A549 (cell line): Measurements from ENCODE around the gene BNC2. TPM values are rescaled to one million over a fixed set of nuclear protein-coding genes. Genes with fewer than 3 reads are reported as not detected.

Experiments
- ATAC-seq, 2 experiments: fragments of 200-7000 bp in 1 of 2; fragments of >200 bp in 1 of 2; cut with Nextera tagmentation in 1 of 2; cut with Tn5 transposase in 1 of 2; 3 replicates each; pipeline versions ENCODE4 v1.8.0 to v1.9.1; 2018 to 2020; ENCODE audit warnings: mild to moderate bottlenecking in 1 of 2, moderate library complexity in 1 of 2
- CTCF ChIA-PET: fragments of 300-600 bp; sonication (Branson Sonifier 250); formaldehyde crosslinking; extraction: SDS; loops from one replicate; lab custom pipeline; 2021; ENCODE audit warnings: antibody characterized with exemption, inconsistent platforms; lab: Yijun Ruan, JAX
- POLR2A ChIA-PET: fragments of 350-600 bp; formaldehyde crosslinking; extraction: SDS; loops from one replicate; lab custom pipeline; 2021; ENCODE audit warnings: antibody characterized with exemption, inconsistent platforms; lab: Yijun Ruan, JAX
- DNase-seq, 2 experiments: peaks; one replicate each; pipeline versions ENCODE4 v3.0.0 to v3.0.0-alpha.2; 2011 to 2016; ENCODE audit warnings: low read depth in 1 of 2, low spot score in 1 of 2
- FAIRE-seq: peaks from 2 replicates; lab custom pipeline; 2011; peaks lifted over from hg19 to GRCh38; lab: Jason Lieb, UNC
- H3K27ac ChIP-seq, 2 experiments: fragments of >200 bp; sonication (Bioruptor Twin); formaldehyde crosslinking; 3 replicates each; pipeline ENCODE4 v1.5.1; 2016 to 2017
- H3K4me1 ChIP-seq: fragments of >200 bp; sonication (Bioruptor Twin); formaldehyde crosslinking; 3 replicates; pipeline ENCODE4 v1.6.1; 2016
- H3K4me2 ChIP-seq: fragments of >200 bp; sonication (Bioruptor Twin); formaldehyde crosslinking; 3 replicates; pipeline ENCODE4 v1.6.1; 2016
- H3K4me3 ChIP-seq: fragments of >200 bp; sonication (Bioruptor Twin); formaldehyde crosslinking; 3 replicates; pipeline ENCODE4 v1.5.1; 2016
- H3K9me3 ChIP-seq: fragments of >200 bp; sonication (Bioruptor Twin); formaldehyde crosslinking; 3 replicates; pipeline ENCODE4 v1.6.1; 2016
- CEBPB ChIP-seq, 2 experiments: fragments of >200 bp in 1 of 2; sonication (Bioruptor Twin) in 1 of 2; formaldehyde crosslinking in 1 of 2; IDR thresholded peaks; 2 replicates each; pipeline ENCODE4 v1.6.1; 2012 to 2016
- CHD4 ChIP-seq: fragments of 200-600 bp; sonication (generic); IDR thresholded peaks from 2 replicates; pipeline ENCODE4 v1.6.1; 2016; ENCODE audit warnings: antibody characterized with exemption, mild to moderate bottlenecking, borderline replicate concordance
- EHF ChIP-seq: fragments of 250-450 bp; sonication (Bioruptor Pico); IDR thresholded peaks from 2 replicates; pipeline ENCODE4 v1.5.0; 2020; ENCODE audit warnings: mild to moderate bottlenecking
- EHMT2 ChIP-seq: fragments of 200-600 bp; sonication (generic); IDR thresholded peaks from 2 replicates; pipeline ENCODE4 v1.6.1; 2016; ENCODE audit warnings: antibody characterized with exemption, low read depth, mild to moderate bottlenecking, moderate library complexity
- FOSB ChIP-seq: fragments of 250-450 bp; sonication (Bioruptor Pico); IDR thresholded peaks from 2 replicates; pipeline ENCODE4 v1.5.0; 2020; ENCODE audit warnings: mild to moderate bottlenecking, moderate library complexity
- FOSL2 ChIP-seq, 2 experiments: fragments of 450-650 bp in 1 of 2; fragments of >200 bp in 1 of 2; sonication (Bioruptor Twin) in 1 of 2; formaldehyde crosslinking; IDR thresholded peaks; 2 replicates each; pipeline versions ENCODE4 v1.5.0 to v1.6.1; 2016 to 2020; ENCODE audit warnings: mild to moderate bottlenecking in 1 of 2, moderate library complexity in 1 of 2
- HDAC2 ChIP-seq: fragments of 200-600 bp; sonication (generic); IDR thresholded peaks from 2 replicates; pipeline ENCODE4 v1.6.1; 2016
- HEYL ChIP-seq: fragments of 250-450 bp; sonication (Bioruptor Pico); IDR thresholded peaks from 2 replicates; pipeline ENCODE4 v1.8.0; 2021; ENCODE audit warnings: mild to moderate bottlenecking, moderate library complexity
- HOXB13 ChIP-seq: fragments of 250-450 bp; sonication (Bioruptor Pico); IDR thresholded peaks from 2 replicates; pipeline ENCODE4 v1.5.0; 2020; ENCODE audit warnings: low read depth, mild to moderate bottlenecking, moderate library complexity
- HOXB5 ChIP-seq: fragments of 250-450 bp; sonication (Bioruptor Pico); IDR thresholded peaks from 2 replicates; pipeline ENCODE4 v1.5.0; 2020; ENCODE audit warnings: mild to moderate bottlenecking, moderate library complexity
- JUNB ChIP-seq: fragments of >200 bp; sonication (Bioruptor Twin); formaldehyde crosslinking; IDR thresholded peaks from 2 replicates; pipeline ENCODE4 v1.6.1; 2016
- MAFK ChIP-seq: fragments of 450-650 bp; IDR thresholded peaks from 2 replicates; pipeline ENCODE4 v1.6.1; 2014; ENCODE audit not compliant: partially characterized antibody
- MAZ ChIP-seq: fragments of 150-350 bp; IDR thresholded peaks from 2 replicates; pipeline ENCODE4 v1.6.1; 2014; ENCODE audit warnings: antibody characterized with exemption, low read depth, low read length, borderline replicate concordance
- PHF8 ChIP-seq: fragments of 200-600 bp; sonication (generic); IDR thresholded peaks from 2 replicates; pipeline ENCODE4 v1.6.1; 2016; ENCODE audit warnings: low read depth, mild to moderate bottlenecking, antibody characterized with exemption, moderate library complexity, borderline replicate concordance
- RCOR1 ChIP-seq: fragments of 150-350 bp; IDR thresholded peaks from 2 replicates; pipeline ENCODE4 v1.6.1; 2014; ENCODE audit warnings: antibody characterized with exemption, low read length, low read depth
- RFX5 ChIP-seq: fragments of 450-650 bp; IDR thresholded peaks from 2 replicates; pipeline ENCODE4 v1.7.1; 2014; ENCODE audit warnings: antibody characterized with exemption, mild to moderate bottlenecking, moderate library complexity
- SMC3 ChIP-seq: fragments of >200 bp; sonication (Bioruptor Twin); formaldehyde crosslinking; IDR thresholded peaks from 3 replicates; pipeline ENCODE4 v1.6.1; 2018; ENCODE audit warnings: inconsistent platforms
- TP53 ChIP-seq: fragments of 250-450 bp; sonication (Bioruptor Pico); IDR thresholded peaks from 2 replicates; pipeline ENCODE4 v1.5.0; 2021; ENCODE audit warnings: mild to moderate bottlenecking, moderate library complexity
- ZC3H11A ChIP-seq: fragments of 450-650 bp; IDR thresholded peaks from 2 replicates; pipeline ENCODE4 v1.6.1; 2014; ENCODE audit warnings: antibody characterized with exemption, mild to moderate bottlenecking
- ZFP36 ChIP-seq: fragments of 450-650 bp; IDR thresholded peaks from 2 replicates; pipeline ENCODE4 v1.6.1; 2014; ENCODE audit warnings: borderline replicate concordance; ENCODE audit not compliant: partially characterized antibody
- WGBS: methylation state at CpG from one replicate; pipeline ENCODE4 v1.1.6; 2017; ENCODE audit errors: missing lambda C conversion rate; 5-methylcytosine and 5-hydroxymethylcytosine counted together
- polyA plus RNA-seq, 4 experiments: library from polyadenylated mRNA; depleted of rRNA in 3 of 4; stranded (reverse); fragments of >200 nt; fragmentation: RNase III in 1 of 4; extraction: RNeasy Plus Mini Kit Qiagen cat#74134 plus additional on column Dnase treatment in 1 of 4; gene quantifications; 2 replicates in 3 of 4; 3 replicates in 1 of 4; pipeline ENCODE4 v1.2.3, GENCODE V29; 2011 to 2017
- TF ChIP-seq, protein P1 (sequence below): IDR thresholded peaks from 2 replicates; pipeline ENCODE4 v1.6.1; 2012
- TF ChIP-seq, protein P2 (sequence below): fragments of >200 bp; sonication (Bioruptor Twin); formaldehyde crosslinking; IDR thresholded peaks from 3 replicates; pipeline ENCODE4 v1.6.1; 2016
- TF ChIP-seq, protein P3 (sequence below): IDR thresholded peaks from 2 replicates; pipeline ENCODE4 v1.6.1; 2012
- TF ChIP-seq, protein P4 (sequence below): IDR thresholded peaks from 2 replicates; pipeline ENCODE4 v1.6.1; 2012; ENCODE audit warnings: low read depth, borderline replicate concordance
- TF ChIP-seq, protein P5 (sequence below): fragments of 450-650 bp; IDR thresholded peaks from 2 replicates; pipeline ENCODE4 v1.6.1; 2014; ENCODE audit warnings: antibody characterized with exemption
- TF ChIP-seq, protein P6 (sequence below): fragments of 250-450 bp; sonication (Bioruptor Pico); IDR thresholded peaks from 2 replicates; pipeline ENCODE4 v1.5.0; 2021; ENCODE audit warnings: mild to moderate bottlenecking, moderate library complexity, borderline replicate concordance
- TF ChIP-seq, protein P7 (sequence below): fragments of >200 bp; sonication (Bioruptor Twin); formaldehyde crosslinking; IDR thresholded peaks from 2 replicates; pipeline ENCODE4 v1.6.1; 2016

The BNC2 gene
- polyA plus RNA-seq, 2 of the 4 experiments (the other 2 are of a cell fraction), result 6.2 to 7.5 TPM

DNA sequence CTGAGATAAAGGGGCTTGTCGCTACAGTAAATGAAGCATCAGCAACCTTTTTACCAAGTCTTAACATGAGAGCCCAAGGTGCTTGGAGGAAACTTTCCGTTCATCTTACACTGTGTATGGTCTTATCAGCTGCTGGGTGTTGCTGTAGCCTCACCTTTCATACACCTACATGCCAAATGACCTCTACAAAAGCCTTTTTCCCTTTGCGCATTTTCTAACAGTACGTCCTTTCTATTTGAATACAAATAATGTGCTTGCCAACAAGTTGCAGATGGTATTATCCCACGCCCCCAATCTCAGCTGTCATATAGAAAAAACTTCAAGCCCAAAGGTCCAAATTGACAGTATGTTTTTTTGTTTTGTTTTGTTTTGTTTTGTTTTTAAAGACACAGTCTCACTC is 96.9 kb downstream of the BNC2 start:
- no peaks in the 10 kb centered on the region for H3K9me3 ChIP-seq
- FAIRE-seq, result no peak
- DNase-seq, result no peak
- H3K4me2 ChIP-seq, result no peak overlapping the region
- no peaks in the 10 kb centered on the region for H3K4me1 ChIP-seq
- TF ChIP-seq, protein P1, sequence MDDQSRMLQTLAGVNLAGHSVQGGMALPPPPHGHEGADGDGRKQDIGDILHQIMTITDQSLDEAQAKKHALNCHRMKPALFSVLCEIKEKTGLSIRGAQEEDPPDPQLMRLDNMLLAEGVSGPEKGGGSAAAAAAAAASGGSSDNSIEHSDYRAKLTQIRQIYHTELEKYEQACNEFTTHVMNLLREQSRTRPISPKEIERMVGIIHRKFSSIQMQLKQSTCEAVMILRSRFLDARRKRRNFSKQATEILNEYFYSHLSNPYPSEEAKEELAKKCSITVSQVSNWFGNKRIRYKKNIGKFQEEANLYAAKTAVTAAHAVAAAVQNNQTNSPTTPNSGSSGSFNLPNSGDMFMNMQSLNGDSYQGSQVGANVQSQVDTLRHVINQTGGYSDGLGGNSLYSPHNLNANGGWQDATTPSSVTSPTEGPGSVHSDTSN, result no peak
- TF ChIP-seq MAZ (no peak), MAFK (no peak), EHMT2 (no peak), HEYL (CRISPR knock-in tag) (no peak), CEBPB (IDR thresholded peaks at IDR 0.05) (no peak), HOXB5 (no peak), RCOR1 (no peak), PHF8 (no peak), FOSB (CRISPR knock-in tag) (no peak), SMC3 (no peak)
- TF ChIP-seq, protein P2, sequence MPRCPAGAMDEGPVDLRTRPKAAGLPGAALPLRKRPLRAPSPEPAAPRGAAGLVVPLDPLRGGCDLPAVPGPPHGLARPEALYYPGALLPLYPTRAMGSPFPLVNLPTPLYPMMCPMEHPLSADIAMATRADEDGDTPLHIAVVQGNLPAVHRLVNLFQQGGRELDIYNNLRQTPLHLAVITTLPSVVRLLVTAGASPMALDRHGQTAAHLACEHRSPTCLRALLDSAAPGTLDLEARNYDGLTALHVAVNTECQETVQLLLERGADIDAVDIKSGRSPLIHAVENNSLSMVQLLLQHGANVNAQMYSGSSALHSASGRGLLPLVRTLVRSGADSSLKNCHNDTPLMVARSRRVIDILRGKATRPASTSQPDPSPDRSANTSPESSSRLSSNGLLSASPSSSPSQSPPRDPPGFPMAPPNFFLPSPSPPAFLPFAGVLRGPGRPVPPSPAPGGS, result no peak
- no peak for ATAC-seq
- ChIA-PET CTCF (no interaction called here), POLR2A (no interaction called here)
- no peak overlapping the region for H3K27ac ChIP-seq
- no peak overlapping the region for H3K4me3 ChIP-seq
- 90% methylated on average over 5 of the region's 5 CpGs for WGBS

DNA sequence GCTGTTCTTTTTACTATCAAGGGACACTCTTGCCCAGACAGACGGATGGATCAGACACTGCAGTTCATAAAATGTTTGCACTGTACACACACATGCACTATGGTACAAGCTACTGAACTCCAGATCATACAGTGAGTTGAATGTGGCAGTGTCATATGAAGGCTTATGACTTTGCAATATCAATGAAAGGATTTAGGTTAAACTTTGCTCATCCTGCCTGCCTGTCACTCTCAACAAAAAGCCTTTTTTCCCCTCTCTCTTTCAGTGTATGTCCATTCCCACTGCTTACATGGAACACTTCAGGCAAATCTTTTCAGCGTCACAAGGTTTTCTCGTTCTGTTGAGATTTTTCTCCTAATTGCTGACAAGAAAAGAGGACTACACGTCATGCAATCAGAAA is 97.4 kb downstream of the BNC2 start:
- TF ChIP-seq, protein P3, sequence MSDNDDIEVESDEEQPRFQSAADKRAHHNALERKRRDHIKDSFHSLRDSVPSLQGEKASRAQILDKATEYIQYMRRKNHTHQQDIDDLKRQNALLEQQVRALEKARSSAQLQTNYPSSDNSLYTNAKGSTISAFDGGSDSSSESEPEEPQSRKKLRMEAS, result no peak
- TF ChIP-seq PHF8, result no peak
- TF ChIP-seq EHMT2, result no peak
- TF ChIP-seq RFX5, result no peak
- TF ChIP-seq ZFP36, result no peak
- TF ChIP-seq CHD4, result no peak
- no peak for TF ChIP-seq ZC3H11A
- TF ChIP-seq, protein P4, sequence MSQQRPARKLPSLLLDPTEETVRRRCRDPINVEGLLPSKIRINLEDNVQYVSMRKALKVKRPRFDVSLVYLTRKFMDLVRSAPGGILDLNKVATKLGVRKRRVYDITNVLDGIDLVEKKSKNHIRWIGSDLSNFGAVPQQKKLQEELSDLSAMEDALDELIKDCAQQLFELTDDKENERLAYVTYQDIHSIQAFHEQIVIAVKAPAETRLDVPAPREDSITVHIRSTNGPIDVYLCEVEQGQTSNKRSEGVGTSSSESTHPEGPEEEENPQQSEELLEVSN, result no peak
- TF ChIP-seq, protein P5, sequence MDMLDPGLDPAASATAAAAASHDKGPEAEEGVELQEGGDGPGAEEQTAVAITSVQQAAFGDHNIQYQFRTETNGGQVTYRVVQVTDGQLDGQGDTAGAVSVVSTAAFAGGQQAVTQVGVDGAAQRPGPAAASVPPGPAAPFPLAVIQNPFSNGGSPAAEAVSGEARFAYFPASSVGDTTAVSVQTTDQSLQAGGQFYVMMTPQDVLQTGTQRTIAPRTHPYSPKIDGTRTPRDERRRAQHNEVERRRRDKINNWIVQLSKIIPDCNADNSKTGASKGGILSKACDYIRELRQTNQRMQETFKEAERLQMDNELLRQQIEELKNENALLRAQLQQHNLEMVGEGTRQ, result no peak
- TF ChIP-seq, protein P6, sequence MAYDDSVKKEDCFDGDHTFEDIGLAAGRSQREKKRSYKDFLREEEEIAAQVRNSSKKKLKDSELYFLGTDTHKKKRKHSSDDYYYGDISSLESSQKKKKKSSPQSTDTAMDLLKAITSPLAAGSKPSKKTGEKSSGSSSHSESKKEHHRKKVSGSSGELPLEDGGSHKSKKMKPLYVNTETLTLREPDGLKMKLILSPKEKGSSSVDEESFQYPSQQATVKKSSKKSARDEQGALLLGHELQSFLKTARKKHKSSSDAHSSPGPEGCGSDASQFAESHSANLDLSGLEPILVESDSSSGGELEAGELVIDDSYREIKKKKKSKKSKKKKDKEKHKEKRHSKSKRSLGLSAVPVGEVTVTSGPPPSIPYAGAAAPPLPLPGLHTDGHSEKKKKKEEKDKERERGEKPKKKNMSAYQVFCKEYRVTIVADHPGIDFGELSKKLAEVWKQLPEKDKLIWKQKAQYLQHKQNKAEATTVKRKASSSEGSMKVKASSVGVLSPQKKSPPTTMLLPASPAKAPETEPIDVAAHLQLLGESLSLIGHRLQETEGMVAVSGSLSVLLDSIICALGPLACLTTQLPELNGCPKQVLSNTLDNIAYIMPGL (CRISPR knock-in tag), result no peak
- no peak for TF ChIP-seq HOXB5
- TF ChIP-seq TP53, result no peak
- TF ChIP-seq, protein P7, sequence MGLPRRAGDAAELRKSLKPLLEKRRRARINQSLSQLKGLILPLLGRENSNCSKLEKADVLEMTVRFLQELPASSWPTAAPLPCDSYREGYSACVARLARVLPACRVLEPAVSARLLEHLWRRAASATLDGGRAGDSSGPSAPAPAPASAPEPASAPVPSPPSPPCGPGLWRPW, result no peak
- no peak for TF ChIP-seq SMC3
- TF ChIP-seq FOSL2 (IDR thresholded peaks at IDR 0.05), result no peak
- TF ChIP-seq FOSL2 (CRISPR knock-in tag; IDR thresholded peaks at IDR 0.05), result no peak
- no peak for TF ChIP-seq HDAC2
- TF ChIP-seq EHF (CRISPR knock-in tag), result no peak
- TF ChIP-seq HOXB13 (CRISPR knock-in tag), result no peak
- no peak for TF ChIP-seq JUNB
- TF ChIP-seq MAFK, result no peak
- no peak for ATAC-seq
- WGBS, result 83% methylated on average over 4 of the region's 4 CpGs

More for the DNA sequence above, 97.4 kb downstream of the BNC2 start:
- no peak overlapping the region for H3K4me2 ChIP-seq
- no peak overlapping the region for H3K4me3 ChIP-seq
- no peak for FAIRE-seq
- no peaks in the 10 kb centered on the region for H3K9me3 ChIP-seq
- no peaks in the 10 kb centered on the region for H3K4me1 ChIP-seq
- H3K27ac ChIP-seq, result no peak overlapping the region
- POLR2A ChIA-PET, result no interaction called here
- CTCF ChIA-PET, result no interaction called here
- DNase-seq, result no peak
